GM18868 (cell line): ENCODE results near the gene PARVB.

Experiments used
- ATAC-seq: cut with Tn5 transposase; IDR thresholded peaks from one replicate; pipeline ENCODE4 v1.9.1; 2021; ENCODE audit warnings: mild to moderate bottlenecking, moderate library complexity; ENCODE audit not compliant: unreplicated experiment

PARVB gene, protein sequence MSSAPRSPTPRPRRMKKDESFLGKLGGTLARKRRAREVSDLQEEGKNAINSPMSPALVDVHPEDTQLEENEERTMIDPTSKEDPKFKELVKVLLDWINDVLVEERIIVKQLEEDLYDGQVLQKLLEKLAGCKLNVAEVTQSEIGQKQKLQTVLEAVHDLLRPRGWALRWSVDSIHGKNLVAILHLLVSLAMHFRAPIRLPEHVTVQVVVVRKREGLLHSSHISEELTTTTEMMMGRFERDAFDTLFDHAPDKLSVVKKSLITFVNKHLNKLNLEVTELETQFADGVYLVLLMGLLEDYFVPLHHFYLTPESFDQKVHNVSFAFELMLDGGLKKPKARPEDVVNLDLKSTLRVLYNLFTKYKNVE

DNA sequence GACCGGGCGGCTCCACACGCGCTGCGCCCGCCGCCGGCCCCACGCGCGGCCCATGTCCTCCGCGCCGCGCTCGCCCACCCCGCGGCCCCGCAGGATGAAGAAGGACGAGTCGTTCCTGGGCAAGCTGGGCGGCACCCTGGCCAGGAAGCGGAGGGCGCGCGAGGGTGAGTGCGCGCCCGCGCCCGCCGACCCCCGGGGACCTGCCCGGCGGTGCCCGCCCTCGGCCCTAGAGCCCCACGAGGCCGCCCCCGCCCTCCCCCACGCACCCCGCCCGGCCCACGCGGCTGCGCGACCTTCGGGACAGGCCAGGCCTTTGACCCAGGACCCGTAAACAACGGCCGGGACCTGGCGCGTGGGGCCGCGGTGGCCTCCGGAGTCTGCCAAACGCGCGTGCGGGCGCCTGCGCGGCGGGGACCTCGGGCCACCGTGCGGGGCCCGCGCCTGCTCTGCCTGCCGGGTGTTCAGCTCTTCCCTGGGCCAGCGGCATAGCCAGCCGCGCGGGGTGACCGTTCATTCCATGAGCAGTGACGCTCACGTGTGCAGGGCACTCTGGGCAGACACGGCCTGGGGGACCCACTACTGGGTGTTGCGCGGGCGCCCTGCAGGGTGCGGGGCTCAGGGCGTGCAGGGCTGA is at the start of gene PARVB:
TSS of gene PARVB (plus strand) at position 15 of the 634 bp plus-strand sequence. CDS start at position 53, 38 bp downstream.
- no peak for ATAC-seq

DNA sequence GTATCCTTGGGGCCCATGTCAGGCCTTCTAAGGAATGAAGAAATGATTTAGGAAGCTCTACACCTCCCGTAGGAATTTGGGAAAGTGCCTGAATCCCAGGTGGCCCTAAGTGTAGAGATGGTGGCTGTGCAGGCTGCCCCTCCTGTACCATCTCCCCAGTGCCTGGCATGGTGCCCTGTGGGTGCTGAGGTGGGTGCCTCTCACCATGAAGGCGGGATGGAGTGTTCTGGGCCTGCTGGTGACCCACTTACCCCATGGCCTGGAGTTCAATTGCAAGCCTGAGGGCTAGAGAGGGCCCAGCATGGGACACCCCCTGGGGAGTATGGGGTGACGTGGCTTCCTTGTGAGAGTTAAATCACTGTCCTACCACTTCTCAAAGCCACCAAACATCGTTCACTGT is 49.1 kb upstream of the PARVB start:
- no peak for ATAC-seq

DNA sequence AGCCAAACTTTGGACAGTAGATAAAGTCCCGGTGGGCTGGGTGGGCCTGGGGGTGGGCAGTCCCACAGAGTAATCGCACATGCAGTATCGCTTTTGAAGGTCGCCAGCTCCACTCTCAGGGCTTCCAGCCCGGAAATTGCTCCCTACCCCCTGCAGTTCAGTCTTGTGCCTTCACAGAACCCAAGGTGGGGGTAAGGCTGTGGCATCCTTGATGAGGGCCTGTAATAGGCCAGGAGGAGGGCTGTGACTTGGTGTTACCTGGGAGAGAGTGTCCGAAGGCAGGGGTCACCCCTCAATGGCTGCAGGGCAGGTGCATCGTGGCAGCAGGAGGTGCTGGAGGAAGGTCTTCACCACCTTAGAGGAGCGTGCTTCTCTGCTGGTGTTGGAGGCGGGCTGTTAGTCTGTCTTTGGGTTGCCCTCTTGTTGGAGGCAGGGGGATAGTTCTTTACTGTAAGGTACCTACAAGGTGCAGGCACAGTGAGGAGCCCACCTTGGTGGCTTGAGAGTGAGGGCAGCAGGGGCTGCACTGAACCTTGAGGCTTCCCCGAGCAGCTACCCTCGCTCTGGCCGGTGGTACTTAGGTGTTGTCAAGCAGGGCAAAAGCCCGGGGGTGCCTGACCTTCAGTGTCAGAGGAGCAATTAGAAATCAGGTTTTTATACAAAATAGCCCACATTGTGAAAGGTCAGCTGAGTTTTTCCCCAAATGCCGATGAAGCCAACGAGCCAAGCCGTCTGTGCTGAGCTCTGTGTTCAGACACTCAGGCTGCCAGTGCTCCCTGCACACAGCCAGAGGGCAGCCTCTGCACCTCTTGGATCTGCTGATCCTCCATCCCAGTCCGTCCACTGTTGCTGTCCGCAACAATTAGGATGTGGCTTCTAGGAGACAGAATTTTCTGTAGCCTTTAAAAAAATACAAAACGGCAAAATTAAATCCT is 47.0 kb upstream of the PARVB start:
- no peak for ATAC-seq

DNA sequence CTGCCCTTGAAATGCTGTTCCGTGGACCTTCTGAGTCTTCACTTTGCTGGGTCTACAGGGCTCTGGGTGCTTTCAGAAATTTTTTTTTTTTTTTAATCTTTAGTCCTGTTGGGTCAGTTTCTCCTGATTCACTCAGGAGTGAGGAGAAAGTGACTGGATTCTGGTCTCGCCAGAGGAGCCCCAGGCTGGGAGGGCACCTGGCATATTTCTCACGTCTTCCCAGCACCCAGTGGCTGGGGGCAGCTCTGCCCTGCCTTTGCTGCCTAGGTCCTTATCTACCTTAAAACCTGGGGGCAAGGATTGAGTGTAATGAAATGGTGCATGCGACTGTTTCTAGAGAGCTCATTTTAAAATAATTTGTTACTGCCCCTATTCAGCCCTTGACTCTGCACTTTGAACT is 45.5 kb upstream of the PARVB start:
- ATAC-seq, result no peak

DNA sequence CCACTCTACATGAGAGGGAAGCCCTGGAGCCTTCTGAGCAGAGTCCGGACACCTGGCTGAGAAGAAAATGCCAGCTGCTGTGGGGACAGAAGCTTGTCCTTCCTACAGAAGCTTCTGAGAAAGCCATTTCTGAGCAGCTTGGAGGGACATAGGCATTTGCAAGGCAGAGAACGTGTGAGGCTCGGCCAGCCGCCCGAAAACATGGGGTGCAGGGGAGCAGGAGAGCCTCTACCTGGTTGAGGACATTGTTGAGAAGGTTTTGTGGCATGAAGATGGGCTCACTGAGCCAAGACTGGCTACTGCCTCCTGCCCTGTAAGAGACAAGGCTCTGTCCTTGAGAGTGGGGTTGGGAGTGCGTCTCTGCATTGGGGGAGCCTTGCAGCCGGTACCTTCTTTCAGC is 43.5 kb upstream of the PARVB start:
- ATAC-seq, result no peak

DNA sequence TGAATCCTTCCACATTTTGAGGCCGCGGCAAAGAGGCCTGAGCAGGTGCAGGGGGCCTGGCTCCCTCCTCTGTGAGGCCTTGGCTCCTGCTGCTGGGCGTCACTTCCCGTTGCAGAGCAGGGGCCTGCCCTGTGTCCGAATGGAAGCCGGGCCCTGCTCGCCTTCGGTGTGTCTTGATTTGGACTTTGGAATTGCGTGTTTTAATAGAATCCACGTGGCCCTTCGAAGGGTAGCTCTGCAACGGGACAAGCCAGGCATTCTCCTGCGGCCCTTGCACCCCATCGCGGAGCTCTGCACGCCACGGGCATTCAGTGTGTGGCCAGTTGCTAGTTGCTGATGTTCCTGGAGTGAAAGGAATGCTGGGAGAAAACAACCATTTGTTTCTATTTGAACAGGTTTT is 43.1 kb upstream of the PARVB start:
- no peak for ATAC-seq

DNA sequence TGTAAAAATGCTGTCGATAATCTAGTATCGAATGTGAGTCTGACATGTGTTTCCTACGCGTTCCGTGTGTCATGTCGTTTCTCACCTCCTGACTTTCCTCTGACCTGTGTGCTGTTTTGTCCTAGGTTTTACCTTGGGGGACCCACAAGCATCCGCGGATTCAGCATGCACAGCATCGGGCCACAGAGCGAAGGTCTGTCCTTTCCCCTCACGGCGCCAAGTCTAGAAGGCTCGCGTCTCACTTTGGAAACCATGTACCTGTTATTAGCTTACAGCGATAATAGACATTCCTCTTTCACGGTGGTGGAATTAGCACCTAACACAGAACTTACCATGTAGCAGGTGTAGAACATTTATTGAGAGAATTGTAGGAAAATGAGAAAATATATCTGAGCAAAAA is 40.3 kb upstream of the PARVB start:
- no peak for ATAC-seq

DNA sequence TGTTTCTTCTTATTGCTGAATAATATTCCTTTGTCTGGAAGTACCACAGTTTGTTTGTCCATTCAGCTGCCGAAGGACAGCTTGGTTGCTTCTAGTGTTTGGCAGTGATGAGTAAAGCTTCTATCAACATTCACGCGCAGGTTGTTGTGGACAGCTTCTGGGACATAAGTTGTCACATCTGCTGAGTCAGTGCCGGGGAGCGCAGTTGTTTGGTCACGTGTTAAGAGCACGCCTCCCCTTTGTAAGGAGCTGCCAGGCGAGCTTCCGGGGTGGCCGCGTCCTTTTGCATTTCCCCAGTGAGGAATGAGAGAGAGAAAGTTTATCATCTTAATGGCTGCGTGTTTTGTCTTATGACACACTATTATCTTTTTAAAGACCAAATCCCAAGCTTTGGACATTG is 38.6 kb upstream of the PARVB start:
- no peak for ATAC-seq

DNA sequence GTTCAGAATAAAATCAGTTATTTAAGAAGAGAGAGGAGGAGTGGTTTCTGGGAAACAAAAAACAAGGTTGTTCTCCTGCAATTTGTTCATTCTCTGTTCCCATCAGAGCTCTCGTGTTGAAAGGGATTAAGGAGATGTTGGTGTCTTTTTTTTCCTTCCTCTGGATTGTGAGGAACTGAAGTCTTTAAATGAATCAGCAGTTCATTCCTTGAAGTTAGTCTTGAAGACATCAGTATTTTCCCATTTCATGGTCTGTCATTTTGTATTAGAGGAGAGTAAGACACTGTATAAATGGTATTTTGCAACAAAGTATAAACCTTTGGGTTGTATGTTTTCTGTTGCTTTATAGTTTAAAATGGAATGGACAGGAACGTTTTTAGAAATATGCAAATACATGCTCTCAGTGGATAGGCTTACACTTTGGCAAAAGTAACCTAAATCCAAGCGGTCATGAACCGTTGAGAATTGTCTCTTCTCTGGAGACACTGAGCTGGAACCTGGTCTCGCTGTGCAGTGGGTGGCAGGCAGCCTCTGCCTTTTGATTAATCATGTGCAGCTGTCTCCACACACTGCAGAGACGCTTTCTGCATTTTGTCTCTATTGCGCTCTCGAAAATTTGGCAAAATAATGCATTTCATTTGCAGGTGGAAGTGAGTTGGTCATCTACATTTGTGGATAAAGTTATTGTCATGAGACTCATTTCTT is 35.8 kb upstream of the PARVB start:
- ATAC-seq, result no peak

DNA sequence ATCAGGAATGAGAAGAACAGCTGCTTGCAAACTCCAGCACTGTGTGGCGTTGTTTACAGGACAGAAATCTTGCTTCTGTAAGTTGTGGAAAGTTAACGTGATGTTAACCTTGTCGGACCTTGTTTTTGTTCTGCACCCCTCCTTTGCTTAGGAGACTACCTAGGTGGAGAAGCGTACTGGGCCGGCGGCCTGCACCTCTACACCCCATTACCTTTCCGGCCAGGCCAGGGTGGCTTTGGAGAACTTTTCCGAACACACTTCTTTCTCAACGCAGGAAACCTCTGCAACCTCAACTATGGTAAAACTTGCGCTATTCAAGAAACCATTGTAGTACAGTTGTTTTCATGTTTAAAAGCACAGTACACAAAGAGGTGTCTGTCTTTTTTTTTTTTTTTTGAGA is 35.1 kb upstream of the PARVB start:
- ATAC-seq, result no peak

DNA sequence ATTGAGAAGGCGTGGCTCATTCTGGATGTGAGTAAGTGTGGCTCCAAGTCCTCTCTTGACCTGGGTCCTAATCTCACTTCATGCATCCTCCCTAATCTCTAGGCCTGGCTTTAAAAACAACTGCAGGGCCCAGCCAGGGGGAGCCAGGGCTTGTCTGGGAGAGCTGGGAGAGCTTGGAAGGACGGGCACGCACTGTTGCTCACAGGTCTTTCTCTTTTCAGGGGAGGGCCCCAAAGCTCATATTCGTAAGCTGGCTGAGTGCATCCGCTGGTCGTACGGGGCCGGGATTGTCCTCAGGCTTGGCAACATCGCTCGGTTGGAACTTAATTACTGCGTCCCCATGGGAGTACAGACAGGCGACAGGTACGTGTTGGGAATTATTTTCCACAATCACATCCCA is 34.1 kb upstream of the PARVB start:
- ATAC-seq, result no peak

DNA sequence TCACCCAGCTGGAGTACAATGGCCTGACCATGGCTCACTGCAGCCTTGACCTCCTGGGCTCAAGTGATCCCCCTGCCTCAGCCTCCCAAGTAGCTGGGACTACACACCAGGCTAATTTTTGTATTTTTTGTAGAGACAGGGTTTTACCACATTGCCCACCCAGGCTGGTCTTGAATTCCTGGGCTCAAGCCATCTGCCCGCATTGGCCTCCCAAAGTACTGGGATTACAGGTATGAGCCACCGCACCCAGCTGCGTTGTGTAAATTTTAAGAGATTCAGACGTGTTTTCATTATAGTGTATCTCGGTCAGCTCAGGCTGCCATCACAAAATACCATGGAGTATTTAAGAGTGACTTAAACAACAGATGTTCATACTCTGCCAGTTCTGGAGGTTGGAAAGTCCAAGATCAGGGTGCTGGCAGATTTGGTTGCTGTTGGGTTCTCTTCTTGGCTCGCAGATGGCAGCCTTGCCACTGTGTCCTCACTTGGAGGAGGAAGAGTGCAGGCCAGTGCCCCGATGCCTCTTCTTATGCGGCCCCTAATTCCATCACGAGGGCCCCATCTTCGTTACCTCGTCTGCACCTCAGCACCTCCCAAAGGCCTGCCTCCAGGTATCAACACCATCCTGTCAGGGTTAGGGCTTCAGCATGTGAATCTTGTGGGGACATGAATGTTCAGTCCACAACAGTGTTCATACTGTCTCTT is 32.6 kb upstream of the PARVB start:
- no peak for ATAC-seq

DNA sequence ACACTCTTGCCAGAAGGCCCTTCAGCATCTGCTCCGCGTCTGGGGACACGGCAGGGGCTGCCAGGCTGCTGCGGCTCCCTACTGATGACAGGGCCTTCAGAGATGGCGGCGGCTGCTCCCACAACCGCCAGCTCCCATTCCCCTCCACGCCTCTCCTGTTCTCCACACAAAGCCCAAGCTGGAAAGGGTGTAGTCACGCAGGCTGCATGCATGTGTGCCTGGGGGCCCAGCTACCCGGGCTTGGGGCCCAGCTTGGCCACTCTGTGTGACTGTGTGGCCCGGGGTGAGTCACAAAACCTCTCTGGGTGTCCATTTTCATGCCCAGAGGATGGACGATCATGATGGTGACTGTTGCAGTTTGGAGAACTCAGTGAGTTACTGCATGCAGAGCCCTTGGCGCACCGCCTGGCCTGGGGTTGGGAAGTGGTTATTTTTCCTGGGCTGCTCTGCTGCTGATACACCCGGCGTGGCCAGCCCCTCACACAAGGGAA is 31.7 kb upstream of the PARVB start:
- no peak for ATAC-seq

DNA sequence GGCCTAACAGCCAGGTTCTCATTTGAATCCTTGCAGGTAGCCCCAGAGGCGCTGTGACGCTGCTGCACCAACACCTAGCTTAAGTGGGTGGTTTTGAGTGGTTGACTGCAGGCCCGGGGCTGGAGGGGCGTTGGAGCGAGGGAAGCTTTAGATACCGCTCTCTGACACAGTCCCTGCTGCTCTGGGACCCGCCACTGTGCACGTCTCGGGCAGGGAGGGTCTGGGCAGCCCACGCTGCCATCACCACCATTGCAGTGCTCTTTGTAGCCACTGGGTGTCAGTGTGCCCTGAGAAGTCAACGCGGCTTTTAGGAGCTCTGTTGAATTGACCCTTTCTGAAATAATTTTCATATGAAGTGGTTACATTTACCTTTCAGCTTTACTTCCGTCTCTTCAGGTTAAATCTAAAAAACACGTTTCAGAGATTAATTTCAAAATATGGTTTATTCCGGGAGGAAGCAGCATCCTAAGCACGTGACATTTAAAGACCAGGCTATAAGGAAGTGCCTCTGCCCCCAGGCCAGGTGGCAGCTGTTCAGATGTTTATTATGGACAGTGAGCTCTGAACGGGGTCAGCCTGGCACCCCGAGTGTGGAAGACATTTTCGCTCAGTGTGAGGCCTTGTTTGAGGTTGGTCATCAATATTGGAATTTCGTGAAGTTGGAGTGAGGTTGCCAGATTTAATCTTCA is 30.9 kb upstream of the PARVB start:
- no peak for ATAC-seq

DNA sequence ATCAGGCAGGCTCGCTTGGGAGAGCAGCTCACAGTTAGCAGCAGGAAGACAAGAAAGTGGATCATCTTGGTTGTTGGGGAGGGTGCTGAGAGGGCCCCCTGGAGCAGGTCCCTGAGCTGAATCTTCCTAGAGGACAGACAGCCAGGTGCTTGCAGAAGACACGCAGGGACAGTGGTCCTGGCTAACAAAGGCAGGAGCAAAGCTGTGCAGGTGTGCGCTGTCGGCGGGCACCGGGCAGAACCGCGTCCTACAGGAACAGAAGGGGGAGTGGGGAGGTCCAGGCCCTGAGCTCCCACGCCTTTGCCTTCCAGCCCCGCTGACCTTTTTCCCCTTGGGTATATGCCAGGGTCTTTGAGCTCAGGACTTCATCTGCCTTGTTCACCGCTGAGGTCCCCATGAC is 30.1 kb upstream of the PARVB start:
- ATAC-seq, result no peak

DNA sequence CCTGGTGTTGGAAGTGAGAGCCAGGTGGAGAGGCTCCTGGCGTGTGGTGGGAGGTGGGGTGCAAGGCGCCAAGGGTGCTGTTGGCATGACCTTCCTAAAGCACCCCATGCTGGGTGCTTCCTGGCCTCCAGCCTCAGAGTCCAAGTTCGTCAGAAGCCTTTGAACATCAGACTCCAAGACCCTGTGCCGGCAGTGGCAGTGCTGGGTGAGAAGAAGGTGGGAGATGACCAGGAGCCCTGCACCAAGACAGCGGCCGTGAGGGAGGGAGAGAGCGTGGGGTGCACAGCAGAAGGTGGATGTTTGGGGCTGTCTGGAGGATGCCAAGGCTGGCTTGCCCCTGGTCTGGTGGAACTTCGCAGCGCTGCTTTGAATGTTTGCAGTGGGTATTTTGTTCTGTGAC is 29.7 kb upstream of the PARVB start:
- no peak for ATAC-seq

DNA sequence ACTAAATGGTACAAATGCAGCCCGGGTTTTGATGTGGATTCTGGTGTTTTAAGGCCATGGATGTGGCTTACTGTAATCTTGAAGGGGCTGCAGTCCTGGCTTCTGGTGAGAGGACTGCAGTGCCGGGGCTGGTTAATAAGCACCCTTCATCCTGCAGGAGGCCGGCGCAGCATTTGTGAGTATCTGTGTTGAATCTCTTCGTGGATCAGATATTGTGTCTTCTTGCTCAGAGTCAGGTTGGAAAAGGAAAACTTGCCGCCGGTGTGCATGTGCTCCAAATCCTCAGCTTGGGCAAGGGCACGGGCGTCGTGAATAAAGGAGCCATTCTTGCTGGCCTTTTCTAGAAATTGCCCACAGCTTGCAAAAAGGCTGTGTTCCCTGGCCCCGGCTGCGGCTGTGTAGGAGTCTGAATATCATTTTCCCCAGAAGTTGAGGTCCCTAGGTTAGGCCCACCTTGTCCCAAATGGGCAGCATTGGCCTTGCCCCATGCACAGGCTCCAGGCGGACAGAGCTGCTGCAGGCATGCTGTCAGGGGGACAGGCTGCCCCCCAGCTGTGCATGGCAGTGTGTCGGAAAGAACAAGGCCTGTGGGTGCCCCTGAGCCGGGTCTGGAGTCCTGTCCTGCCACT is 28.9 kb upstream of the PARVB start:
- ATAC-seq, result no peak

DNA sequence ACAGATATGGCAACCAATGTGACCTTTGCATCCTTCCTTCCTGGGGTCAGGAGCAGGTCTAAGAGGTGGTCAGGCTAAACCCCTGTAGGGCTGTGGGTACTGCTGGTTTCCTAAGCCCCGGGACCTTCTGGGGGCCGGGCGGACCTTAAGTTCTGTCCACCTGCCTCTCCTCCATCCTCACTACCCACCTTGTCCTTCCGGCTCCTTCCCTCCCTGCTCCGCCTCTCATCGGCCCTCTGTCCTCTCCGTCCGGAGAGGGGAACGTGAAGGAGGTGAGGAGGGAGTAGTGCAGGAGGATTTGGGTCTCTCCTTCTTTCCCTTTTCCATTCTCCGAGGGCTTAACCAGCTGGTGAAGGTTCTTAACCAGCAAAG is 28.3 kb upstream of the PARVB start:
- ATAC-seq, result no peak
